ENCODE measurements around the gene ARSB.

DNA sequence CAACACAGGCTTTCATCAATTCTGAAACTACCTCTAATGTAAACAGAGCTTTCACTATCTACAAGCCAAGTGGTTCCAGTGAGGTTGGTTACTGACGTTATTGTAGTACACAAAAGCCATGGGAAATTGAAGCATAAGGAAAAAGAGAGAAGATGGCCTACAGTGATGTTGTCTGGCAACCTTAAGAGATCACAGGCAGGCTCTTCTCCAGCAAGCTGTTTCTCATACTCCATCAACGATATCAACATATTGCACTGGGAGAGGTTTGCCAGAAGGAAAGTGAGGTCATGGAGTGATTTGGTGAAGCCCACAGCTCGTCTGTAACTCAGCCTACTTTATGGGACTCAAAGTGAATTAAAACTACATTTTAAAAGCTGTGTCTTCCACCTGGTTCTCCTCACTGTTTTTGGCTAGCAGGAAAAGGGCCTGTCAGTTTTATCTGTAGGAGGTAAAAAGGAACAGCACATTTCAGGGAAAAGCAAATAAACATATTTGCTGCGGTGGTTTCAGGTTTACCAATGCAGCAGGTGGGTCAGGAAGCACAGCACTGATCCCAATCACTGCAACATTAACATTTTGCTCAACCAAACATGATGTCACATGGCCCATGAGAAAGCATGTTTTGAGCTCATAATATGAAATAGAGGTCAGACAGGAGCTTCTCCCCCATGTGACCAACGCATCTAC is 72.9 kb downstream of the ARSB start:
- TF ChIP-seq, protein P1, sequence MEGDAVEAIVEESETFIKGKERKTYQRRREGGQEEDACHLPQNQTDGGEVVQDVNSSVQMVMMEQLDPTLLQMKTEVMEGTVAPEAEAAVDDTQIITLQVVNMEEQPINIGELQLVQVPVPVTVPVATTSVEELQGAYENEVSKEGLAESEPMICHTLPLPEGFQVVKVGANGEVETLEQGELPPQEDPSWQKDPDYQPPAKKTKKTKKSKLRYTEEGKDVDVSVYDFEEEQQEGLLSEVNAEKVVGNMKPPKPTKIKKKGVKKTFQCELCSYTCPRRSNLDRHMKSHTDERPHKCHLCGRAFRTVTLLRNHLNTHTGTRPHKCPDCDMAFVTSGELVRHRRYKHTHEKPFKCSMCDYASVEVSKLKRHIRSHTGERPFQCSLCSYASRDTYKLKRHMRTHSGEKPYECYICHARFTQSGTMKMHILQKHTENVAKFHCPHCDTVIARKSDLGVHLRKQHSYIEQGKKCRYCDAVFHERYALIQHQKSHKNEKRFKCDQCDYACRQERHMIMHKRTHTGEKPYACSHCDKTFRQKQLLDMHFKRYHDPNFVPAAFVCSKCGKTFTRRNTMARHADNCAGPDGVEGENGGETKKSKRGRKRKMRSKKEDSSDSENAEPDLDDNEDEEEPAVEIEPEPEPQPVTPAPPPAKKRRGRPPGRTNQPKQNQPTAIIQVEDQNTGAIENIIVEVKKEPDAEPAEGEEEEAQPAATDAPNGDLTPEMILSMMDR (conservative IDR thresholded peaks at IDR 0.05; ENCODE audit: low read length) = no peak
- TF ChIP-seq EZH2phosphoT487 (IDR thresholded peaks at IDR 0.05; ENCODE audit: borderline replicate concordance, low read depth, low read length) = no peak

Data from OCI-LY7 (cell line).